ENCODE results near the gene KRTAP12-4. TPM values are rescaled to one million over a fixed set of nuclear protein-coding genes. Genes with fewer than 3 reads are reported as not detected.
A peak's percentile ranks its signal among the peaks of the same experiment; 100 is the strongest.

The KRTAP12-4 gene
- total RNA-seq, 1 donor from 2014 or later = not detected

DNA sequence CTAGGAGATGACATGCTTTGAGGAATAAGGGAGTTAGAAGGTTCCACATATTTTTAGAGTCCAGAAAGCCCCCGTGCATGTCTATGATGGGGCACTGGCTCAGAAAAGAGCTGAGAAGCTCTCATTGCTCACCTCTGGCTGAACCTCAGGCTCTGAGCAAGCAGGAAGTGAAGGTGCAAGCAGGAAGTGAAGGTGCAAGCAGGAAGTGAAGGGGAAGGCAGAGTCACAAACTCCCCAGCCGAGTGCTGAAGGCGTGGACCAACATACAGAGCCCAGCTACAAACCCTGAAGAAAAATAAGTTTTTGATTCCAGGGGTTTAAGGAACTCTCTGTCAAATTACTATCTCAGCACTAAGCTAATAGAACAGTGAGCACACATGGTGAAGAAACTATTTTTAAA lies 35.5 kb downstream of the KRTAP12-4 start:
- peaks cover 8% of the 10 kb centered on the region for H3K27me3 Mint-ChIP-seq (ENCODE audit: low read depth)
- TF ChIP-seq, protein P1, sequence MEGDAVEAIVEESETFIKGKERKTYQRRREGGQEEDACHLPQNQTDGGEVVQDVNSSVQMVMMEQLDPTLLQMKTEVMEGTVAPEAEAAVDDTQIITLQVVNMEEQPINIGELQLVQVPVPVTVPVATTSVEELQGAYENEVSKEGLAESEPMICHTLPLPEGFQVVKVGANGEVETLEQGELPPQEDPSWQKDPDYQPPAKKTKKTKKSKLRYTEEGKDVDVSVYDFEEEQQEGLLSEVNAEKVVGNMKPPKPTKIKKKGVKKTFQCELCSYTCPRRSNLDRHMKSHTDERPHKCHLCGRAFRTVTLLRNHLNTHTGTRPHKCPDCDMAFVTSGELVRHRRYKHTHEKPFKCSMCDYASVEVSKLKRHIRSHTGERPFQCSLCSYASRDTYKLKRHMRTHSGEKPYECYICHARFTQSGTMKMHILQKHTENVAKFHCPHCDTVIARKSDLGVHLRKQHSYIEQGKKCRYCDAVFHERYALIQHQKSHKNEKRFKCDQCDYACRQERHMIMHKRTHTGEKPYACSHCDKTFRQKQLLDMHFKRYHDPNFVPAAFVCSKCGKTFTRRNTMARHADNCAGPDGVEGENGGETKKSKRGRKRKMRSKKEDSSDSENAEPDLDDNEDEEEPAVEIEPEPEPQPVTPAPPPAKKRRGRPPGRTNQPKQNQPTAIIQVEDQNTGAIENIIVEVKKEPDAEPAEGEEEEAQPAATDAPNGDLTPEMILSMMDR (conservative IDR thresholded peaks at IDR 0.05) = no peak

DNA sequence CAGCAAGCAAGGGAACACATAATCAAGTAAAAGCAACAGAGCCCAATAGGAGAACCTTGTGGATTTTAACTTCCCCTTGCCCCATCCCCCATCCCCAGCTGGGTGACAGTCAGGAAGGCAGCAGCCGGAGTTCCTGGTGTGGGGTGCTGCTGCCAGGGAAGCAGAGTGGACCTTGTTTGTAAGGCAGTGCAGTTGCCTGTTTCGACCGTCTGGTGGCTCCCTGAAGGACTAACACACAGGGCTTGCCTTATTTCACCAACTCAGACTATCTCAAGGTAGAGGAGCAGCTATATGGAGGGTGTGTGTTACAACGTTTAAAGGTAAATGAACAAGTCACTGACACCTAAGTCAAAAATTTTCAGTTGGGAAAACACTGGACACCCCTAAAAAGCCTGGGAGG lies 36.0 kb downstream of the KRTAP12-4 start:
- Mint-ChIP-seq H3K4me1 (no peaks in the 10 kb centered on the region), H3K36me3 (ENCODE audit: low read depth) (peaks cover 8% of the 10 kb centered on the region), H3K27ac (ENCODE audit: unreplicated experiment) (no peak overlapping the region), H3K9me3 (peaks cover 16% of the 10 kb centered on the region), H3K4me3 (no peak overlapping the region), H3K27me3 (ENCODE audit: low read depth) (peaks cover 8% of the 10 kb centered on the region)
- DNase-seq (ENCODE audit: low read depth, low spot score) = no peak
- TF ChIP-seq, protein P1 (conservative IDR thresholded peaks at IDR 0.05) = peak; percentile 18

More for the DNA sequence above, 35.5 kb downstream of the KRTAP12-4 start:
- Mint-ChIP-seq H3K27ac (ENCODE audit: unreplicated experiment) (no peak overlapping the region), H3K9me3 (peaks cover 20% of the 10 kb centered on the region), H3K36me3 (ENCODE audit: low read depth) (peaks cover 9% of the 10 kb centered on the region), H3K4me3 (no peak overlapping the region), H3K4me1 (no peaks in the 10 kb centered on the region)
- DNase-seq (ENCODE audit: low read depth, low spot score) = no peak

DNA sequence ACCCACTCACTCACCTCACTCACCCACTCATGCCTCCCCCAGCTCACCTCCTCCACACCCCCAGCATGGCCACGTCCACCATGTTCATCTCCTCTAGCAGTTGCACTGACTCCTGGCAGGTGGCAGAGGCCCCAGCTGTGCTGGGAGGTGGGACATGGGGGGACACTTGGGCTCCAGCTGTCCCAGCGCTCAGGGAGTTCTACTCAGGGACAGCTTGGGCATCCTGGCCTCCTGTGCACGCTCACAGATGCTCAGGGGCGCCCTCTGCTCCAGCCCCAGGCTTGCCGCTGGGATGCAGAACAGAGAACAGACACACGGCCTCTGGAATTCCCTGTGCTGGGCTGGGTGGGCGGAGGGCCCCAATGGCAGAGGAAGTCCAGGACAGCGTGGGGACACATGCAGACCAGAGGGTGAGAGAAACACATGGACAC lies 37.4 kb downstream of the KRTAP12-4 start:
- H3K36me3 Mint-ChIP-seq (ENCODE audit: low read depth) = peaks cover 6% of the 10 kb centered on the region
- no peaks in the 10 kb centered on the region for H3K4me1 Mint-ChIP-seq
- H3K27ac Mint-ChIP-seq (ENCODE audit: unreplicated experiment) = no peak overlapping the region
- DNase-seq (ENCODE audit: low read depth, low spot score) = no peak
- no peak overlapping the region for H3K4me3 Mint-ChIP-seq
- peaks cover 8% of the 10 kb centered on the region for H3K27me3 Mint-ChIP-seq (ENCODE audit: low read depth)
- H3K9me3 Mint-ChIP-seq = peaks cover 11% of the 10 kb centered on the region
- TF ChIP-seq, protein P1 (conservative IDR thresholded peaks at IDR 0.05) = no peak

DNA sequence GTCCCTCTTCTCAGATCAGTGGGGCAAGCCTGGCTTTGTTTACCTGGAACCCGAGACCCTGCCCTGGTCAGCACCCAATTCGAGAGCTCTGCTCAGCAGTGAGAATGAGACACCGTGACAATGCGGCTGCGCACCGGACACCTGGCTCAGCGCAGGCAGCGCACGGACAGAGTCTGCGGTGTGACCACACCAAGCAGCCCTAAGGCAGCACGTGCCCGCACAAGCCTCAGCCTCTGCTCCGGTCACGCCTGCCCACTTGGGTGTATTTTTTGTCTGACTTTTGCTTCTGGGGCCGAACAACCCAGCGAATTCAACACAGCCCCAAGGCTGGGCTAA lies 37.9 kb downstream of the KRTAP12-4 start:
- DNase-seq (ENCODE audit: low read depth, low spot score) = no peak
- Mint-ChIP-seq H3K4me3 (no peak overlapping the region), H3K27ac (ENCODE audit: unreplicated experiment) (no peak overlapping the region)

DNA sequence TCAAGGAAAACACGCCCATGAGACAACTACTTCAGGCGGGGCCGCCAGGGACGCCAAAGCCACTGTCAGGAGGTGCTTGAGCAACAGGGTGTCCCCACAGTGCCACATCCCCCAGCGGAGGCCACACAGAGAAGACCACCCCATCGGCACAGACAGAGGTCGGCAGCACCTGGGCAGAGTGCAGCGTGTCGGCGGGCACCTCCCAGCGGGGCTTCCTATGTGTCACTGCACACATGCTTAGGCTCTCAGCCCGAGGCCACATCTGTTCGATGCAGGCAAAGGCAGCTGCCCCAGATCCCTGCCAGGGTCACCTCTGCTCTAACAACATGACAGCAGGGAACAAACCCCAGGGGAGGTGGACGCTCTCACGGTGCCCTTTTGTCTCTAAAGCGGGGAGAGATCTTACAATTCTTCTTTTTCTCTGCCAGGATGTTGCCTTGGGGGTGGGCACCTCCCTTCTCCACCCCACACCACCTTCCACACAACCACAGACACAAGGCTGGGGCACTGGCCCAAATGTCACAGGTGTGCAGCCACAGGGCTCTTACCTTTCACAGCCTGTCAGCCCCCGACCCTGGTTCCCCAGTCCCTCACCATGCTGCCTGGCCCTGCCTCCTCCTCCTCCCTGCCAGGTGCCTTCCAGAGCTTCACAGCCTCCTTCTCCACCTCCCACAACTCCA lies 38.4 kb downstream of the KRTAP12-4 start:
- no peaks in the 10 kb centered on the region for H3K4me1 Mint-ChIP-seq
- peaks cover 10% of the 10 kb centered on the region for H3K36me3 Mint-ChIP-seq (ENCODE audit: low read depth)
- TF ChIP-seq, protein P1 (conservative IDR thresholded peaks at IDR 0.05) = no peak
- DNase-seq (ENCODE audit: low read depth, low spot score) = no peak
- H3K9me3 Mint-ChIP-seq = peaks cover 11% of the 10 kb centered on the region
- H3K27me3 Mint-ChIP-seq (ENCODE audit: low read depth) = peaks cover 8% of the 10 kb centered on the region
- no peak overlapping the region for H3K4me3 Mint-ChIP-seq
- no peak overlapping the region for H3K27ac Mint-ChIP-seq (ENCODE audit: unreplicated experiment)

More for the DNA sequence above, 37.9 kb downstream of the KRTAP12-4 start:
- TF ChIP-seq, protein P1 (conservative IDR thresholded peaks at IDR 0.05) = no peak
- no peaks in the 10 kb centered on the region for H3K4me1 Mint-ChIP-seq
- H3K36me3 Mint-ChIP-seq (ENCODE audit: low read depth) = peaks cover 6% of the 10 kb centered on the region
- peaks cover 8% of the 10 kb centered on the region for H3K9me3 Mint-ChIP-seq
- H3K27me3 Mint-ChIP-seq (ENCODE audit: low read depth) = peaks cover 8% of the 10 kb centered on the region

All from neural crest cell (in vitro differentiated cells).